Measurements from ENCODE around the gene PDE3A.

DNA sequence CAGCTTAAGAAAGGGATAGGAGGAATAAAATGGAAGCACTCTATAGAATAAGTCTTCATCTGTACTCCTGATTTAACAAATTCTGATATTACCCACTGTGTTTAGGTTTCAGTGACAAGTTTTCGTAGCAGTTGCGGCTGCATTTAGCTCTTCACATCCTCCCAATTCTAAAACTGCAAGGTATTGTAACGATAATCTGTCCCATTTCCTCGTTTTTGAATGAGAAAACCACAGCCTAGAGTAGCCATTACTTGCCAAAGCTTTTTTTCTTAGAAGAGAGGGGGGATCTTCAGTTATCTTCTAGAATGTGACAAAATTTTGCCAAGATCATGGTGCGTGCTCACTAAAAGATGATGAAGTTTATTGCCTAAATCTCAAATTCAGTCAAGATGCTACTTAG, 155.8 kb downstream of the PDE3A start:
- TF ChIP-seq, protein P1, sequence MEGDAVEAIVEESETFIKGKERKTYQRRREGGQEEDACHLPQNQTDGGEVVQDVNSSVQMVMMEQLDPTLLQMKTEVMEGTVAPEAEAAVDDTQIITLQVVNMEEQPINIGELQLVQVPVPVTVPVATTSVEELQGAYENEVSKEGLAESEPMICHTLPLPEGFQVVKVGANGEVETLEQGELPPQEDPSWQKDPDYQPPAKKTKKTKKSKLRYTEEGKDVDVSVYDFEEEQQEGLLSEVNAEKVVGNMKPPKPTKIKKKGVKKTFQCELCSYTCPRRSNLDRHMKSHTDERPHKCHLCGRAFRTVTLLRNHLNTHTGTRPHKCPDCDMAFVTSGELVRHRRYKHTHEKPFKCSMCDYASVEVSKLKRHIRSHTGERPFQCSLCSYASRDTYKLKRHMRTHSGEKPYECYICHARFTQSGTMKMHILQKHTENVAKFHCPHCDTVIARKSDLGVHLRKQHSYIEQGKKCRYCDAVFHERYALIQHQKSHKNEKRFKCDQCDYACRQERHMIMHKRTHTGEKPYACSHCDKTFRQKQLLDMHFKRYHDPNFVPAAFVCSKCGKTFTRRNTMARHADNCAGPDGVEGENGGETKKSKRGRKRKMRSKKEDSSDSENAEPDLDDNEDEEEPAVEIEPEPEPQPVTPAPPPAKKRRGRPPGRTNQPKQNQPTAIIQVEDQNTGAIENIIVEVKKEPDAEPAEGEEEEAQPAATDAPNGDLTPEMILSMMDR (conservative IDR thresholded peaks at IDR 0.05; ENCODE audit: low read depth, low read length): no peak
- TF ChIP-seq EZH2 (IDR thresholded peaks at IDR 0.05; ENCODE audit: borderline replicate concordance, low read depth, low read length, poor library complexity, severe bottlenecking): no peak
